Keratinocyte (primary cell): ENCODE data around the gene BOK. TPM values are rescaled to one million over a fixed set of nuclear protein-coding genes. Genes with fewer than 3 reads are reported as not detected.

ENCODE experiments used
- DNase-seq: peaks from one replicate; pipeline ENCODE4 v3.0.0-alpha.2; 2011; ENCODE audit warnings: low read depth, missing footprints, low spot score
- FAIRE-seq: peaks from 2 replicates; lab custom pipeline; 2011; peaks lifted over from hg19 to GRCh38; lab: Jason Lieb, UNC
- H2AFZ ChIP-seq: 2 replicates; pipeline ENCODE4 v1.6.0; 2012; ENCODE audit warnings: low read length, control low read depth, inconsistent platforms; ENCODE audit not compliant: control insufficient read depth
- H3K27ac ChIP-seq: 2 replicates; pipeline ENCODE4 v1.5.1; 2011; ENCODE audit warnings: low read length; ENCODE audit not compliant: control insufficient read depth, insufficient read depth
- H3K27me3 ChIP-seq: 3 replicates; pipeline ENCODE4 v1.6.0; 2011; ENCODE audit warnings: low read length; ENCODE audit not compliant: control insufficient read depth, insufficient read depth; ENCODE audit errors: extremely low read depth
- H3K36me3 ChIP-seq, 2 experiments: 2 replicates in 1 of 2; 3 replicates in 1 of 2; pipeline ENCODE4 v1.5.1; 2011; ENCODE audit warnings: low read length in 2 of 2, mild to moderate bottlenecking in 1 of 2; ENCODE audit not compliant: control insufficient read depth in 2 of 2, insufficient read depth in 2 of 2; ENCODE audit errors: extremely low read depth in 1 of 2
- H3K4me1 ChIP-seq: 3 replicates; pipeline ENCODE4 v1.5.1; 2011; ENCODE audit warnings: low read length; ENCODE audit not compliant: control insufficient read depth, insufficient read depth; ENCODE audit errors: extremely low read depth
- H3K4me2 ChIP-seq: 3 replicates; pipeline ENCODE4 v1.6.0; 2011; ENCODE audit warnings: low read depth, low read length; ENCODE audit not compliant: control insufficient read depth, insufficient read depth; ENCODE audit errors: extremely low read depth
- H3K4me3 ChIP-seq, 3 experiments: fragments of 200-600 bp in 1 of 3; sonication (generic) in 1 of 3; 2 replicates in 2 of 3; 3 replicates in 1 of 3; pipeline ENCODE4 v1.5.1; 2011 to 2016; ENCODE audit warnings: low read length in 3 of 3, mild to moderate bottlenecking in 3 of 3, control low read depth in 2 of 3, inconsistent platforms in 1 of 3, low read depth in 1 of 3, mixed read lengths in 1 of 3, mixed run types in 1 of 3, moderate library complexity in 1 of 3; ENCODE audit not compliant: control insufficient read depth in 2 of 3, insufficient read depth in 2 of 3; ENCODE audit errors: extremely low read depth in 1 of 3
- H3K79me2 ChIP-seq: 2 replicates; pipeline ENCODE4 v1.6.0; 2012; ENCODE audit warnings: low read length; ENCODE audit not compliant: control insufficient read depth, insufficient read depth
- H3K9ac ChIP-seq: 3 replicates; pipeline ENCODE4 v1.6.0; 2011; ENCODE audit warnings: low read length; ENCODE audit not compliant: control insufficient read depth, insufficient read depth; ENCODE audit errors: extremely low read depth
- H3K9me1 ChIP-seq: 3 replicates; pipeline ENCODE4 v1.6.0; 2011; ENCODE audit warnings: low read length; ENCODE audit not compliant: control insufficient read depth, insufficient read depth; ENCODE audit errors: extremely low read depth
- H3K9me3 ChIP-seq: 2 replicates; pipeline ENCODE4 v1.5.1; 2012; ENCODE audit warnings: low read depth, low read length; ENCODE audit not compliant: control insufficient read depth
- H4K20me1 ChIP-seq: 3 replicates; pipeline ENCODE4 v1.6.0; 2011; ENCODE audit warnings: low read length; ENCODE audit not compliant: control insufficient read depth, insufficient read depth; ENCODE audit errors: extremely low read depth
- CTCF ChIP-seq, 3 experiments: IDR thresholded peaks in 1 of 3; conservative IDR thresholded peaks in 1 of 3; optimal IDR thresholded peaks in 1 of 3; 2 replicates in 2 of 3; 3 replicates in 1 of 3; pipeline versions ENCODE3 to v1.5.1; 2011; ENCODE audit warnings: low read length in 3 of 3, mild to moderate bottlenecking in 3 of 3, moderate library complexity in 2 of 3, control low read depth in 1 of 3, inconsistent platforms in 1 of 3; ENCODE audit not compliant: insufficient read depth in 2 of 3; ENCODE audit errors: extremely low read depth in 1 of 3
- EZH2 ChIP-seq: IDR thresholded peaks from one replicate; pipeline ENCODE4 v1.6.1; 2012; ENCODE audit warnings: inconsistent platforms, mild to moderate bottlenecking, low read length, moderate library complexity
- dilution Hi-C: fragments of 300-500 bp; cut with MboI; formaldehyde crosslinking; loops from one replicate; pipeline ENCODE4 v1.7.0; 2020; ENCODE audit warnings: low sequenced_read_pairs; ENCODE audit not compliant: extremely low pct_ligation_motif_present
- polyA plus RNA-seq, 5 experiments: library from polyadenylated mRNA; depleted of rRNA in 3 of 5; stranded (reverse) in 3 of 5; stranded (forward) in 1 of 5; unstranded in 1 of 5; fragments of >200 nt; gene quantifications; 1 replicate in 1 of 5; 2 replicates in 3 of 5; 3 replicates in 1 of 5; pipeline versions ENCODE4 v1.2.1 to v1.2.3, GENCODE V29; 2011 to 2012; ENCODE audit warnings: missing spikeins in 2 of 5, low read depth in 1 of 5, low replicate concordance in 1 of 5

Gene BOK
- polyA plus RNA-seq, 1 donor (not counting 4 experiments of a cell fraction or from before 2014, with no cell fraction given): 15.4 TPM

DNA sequence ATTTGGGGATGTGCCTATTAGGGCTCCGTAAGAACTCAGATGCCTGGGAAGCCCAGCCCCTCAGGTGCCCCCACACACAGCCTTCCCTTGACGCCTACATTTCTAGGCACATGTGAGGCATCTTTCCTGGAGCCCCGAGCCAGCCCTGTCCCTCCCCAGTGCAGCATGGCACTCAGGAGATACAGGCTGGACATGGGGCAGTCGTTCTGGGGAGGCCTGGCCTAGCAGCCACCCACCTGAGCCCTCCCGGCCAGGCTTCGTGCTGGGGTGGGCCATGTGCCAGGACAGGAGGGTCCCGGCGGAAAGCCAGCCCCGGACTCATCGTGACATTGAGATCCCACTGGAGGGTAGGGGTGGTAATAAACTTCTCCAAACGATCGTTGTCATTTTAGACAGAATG lies 15.2 kb downstream of the BOK start:
- no peaks in the 10 kb centered on the region for H3K4me1 ChIP-seq
- FAIRE-seq (no peak), DNase-seq (no peak)
- H2AFZ ChIP-seq: no peak overlapping the region
- dilution Hi-C loops: no loop called here
- no peak overlapping the region for H3K9ac ChIP-seq
- H3K9me1 ChIP-seq: no peaks in the 10 kb centered on the region
- H3K79me2 ChIP-seq: peaks cover 9% of the 10 kb centered on the region
- no peaks in the 10 kb centered on the region for H3K27me3 ChIP-seq
- no peak for TF ChIP-seq CTCF (optimal IDR thresholded peaks at IDR 0.05 in 1 of 3, IDR thresholded peaks at IDR 0.05 in 1 of 3, conservative IDR thresholded peaks at IDR 0.05 in 1 of 3; ENCODE audit: extremely low read depth in 1 of 3, insufficient read depth in 2 of 3, low read length in 3 of 3)
- peaks cover 6 to 12% of the 10 kb centered on the region in 2 experiments for H3K36me3 ChIP-seq
- H3K9me3 ChIP-seq: no peaks in the 10 kb centered on the region
- H3K4me2 ChIP-seq: no peak overlapping the region
- H4K20me1 ChIP-seq: peaks cover 5% of the 10 kb centered on the region
- H3K4me3 ChIP-seq: no peak overlapping the region
- H3K27ac ChIP-seq: no peak overlapping the region

GRCh38 chr2:241574911-241575623 lies 16.5 kb downstream of the BOK start:
- no peaks in the 10 kb centered on the region for H3K4me1 ChIP-seq
- H2AFZ ChIP-seq: no peak overlapping the region
- TF ChIP-seq EZH2 (no peak), CTCF (optimal IDR thresholded peaks at IDR 0.05 in 1 of 3, IDR thresholded peaks at IDR 0.05 in 1 of 3, conservative IDR thresholded peaks at IDR 0.05 in 1 of 3; ENCODE audit: extremely low read depth in 1 of 3, insufficient read depth in 2 of 3, low read length in 3 of 3) (no peak)
- FAIRE-seq (no peak), DNase-seq (no peak)
- H3K9me3 ChIP-seq: no peaks in the 10 kb centered on the region
- H3K36me3 ChIP-seq: peaks cover 6 to 10% of the 10 kb centered on the region in 2 experiments
- H3K9ac ChIP-seq: no peak overlapping the region
- peaks cover 5% of the 10 kb centered on the region for H4K20me1 ChIP-seq
- no peaks in the 10 kb centered on the region for H3K9me1 ChIP-seq
- H3K4me3 ChIP-seq: no peak overlapping the region
- dilution Hi-C loops: loop anchor here (25.0 kb wide), 1 partner anchor 88 kb away; no protein-coding TSS in a partner anchor
- no peak overlapping the region for H3K27ac ChIP-seq
- no peak overlapping the region for H3K4me2 ChIP-seq
- H3K79me2 ChIP-seq: peaks cover under 1% of the 10 kb centered on the region
- no peaks in the 10 kb centered on the region for H3K27me3 ChIP-seq
